ENCODE data around the gene COL6A1.

COL6A1 gene

DNA sequence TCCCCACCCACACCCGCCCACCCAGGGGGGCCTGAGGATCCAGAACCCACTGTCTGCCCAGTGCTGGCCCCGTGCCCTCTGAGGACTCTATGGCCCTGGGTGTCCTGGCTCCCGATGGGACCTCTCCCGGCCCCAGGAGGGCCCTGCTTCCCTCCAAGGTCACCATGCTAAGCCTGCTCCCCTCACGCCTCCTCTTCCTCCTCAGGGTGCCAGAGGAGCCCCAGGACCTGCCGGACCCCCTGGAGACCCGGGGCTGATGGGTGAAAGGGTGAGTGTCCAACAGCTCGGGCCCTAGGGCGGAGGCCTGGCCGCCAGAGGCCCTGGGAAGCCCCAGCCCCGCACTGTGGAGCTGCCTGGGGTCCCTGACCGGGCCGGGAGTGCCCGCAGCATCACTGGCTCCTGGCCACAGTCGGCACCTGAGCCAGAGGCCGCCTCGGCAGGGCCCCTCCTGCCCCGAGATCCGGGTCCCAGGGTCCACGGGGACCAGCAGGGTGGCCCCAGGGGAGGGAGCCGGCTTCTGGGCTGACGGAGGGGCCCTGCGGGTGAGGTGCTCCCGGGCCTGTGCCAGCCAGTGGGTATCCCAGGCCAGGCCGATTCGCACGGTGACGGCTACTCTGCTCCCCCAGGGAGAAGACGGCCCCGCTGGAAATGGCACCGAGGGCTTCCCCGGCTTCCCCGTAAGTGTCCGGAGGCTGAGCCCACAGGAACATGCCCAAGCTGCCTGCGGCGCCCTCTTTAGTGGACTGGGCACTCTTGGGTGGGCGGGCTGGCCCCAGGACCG, 16.1 kb downstream of the COL6A1 start:
- Histone ChIP-seq H4K20me1 (ENCODE audit: control insufficient read depth, insufficient read depth, low read depth, low read length) (no peaks in the 10 kb centered on the region), H3K4me3 (ENCODE audit: low read length) (no peak overlapping the region), H3K4me2 (ENCODE audit: low read length) (no peak overlapping the region), H3K9me2 (replicated peaks; ENCODE audit: control insufficient read depth, low read length) (no peaks in the 10 kb centered on the region), H3K27me3 (ENCODE audit: control insufficient read depth, low read length) (no peaks in the 10 kb centered on the region), H3K4me1 (ENCODE audit: control insufficient read depth, low read length) (no peaks in the 10 kb centered on the region), H3K79me2 (ENCODE audit: control insufficient read depth, low read length) (no peaks in the 10 kb centered on the region), H3K27ac (ENCODE audit: low read depth, low read length) (no peak overlapping the region), H3K36me3 (ENCODE audit: control insufficient read depth, low read length) (no peaks in the 10 kb centered on the region), H3K9me3 (ENCODE audit: control insufficient read depth, insufficient read depth, low read length) (peaks cover 23% of the 10 kb centered on the region; the same call in 1 of the 2 replicates), H3F3A (ENCODE audit: control insufficient read depth, insufficient read depth) (no peaks in the 10 kb centered on the region)
- TF ChIP-seq EZH2phosphoT487 (IDR thresholded peaks at IDR 0.05; ENCODE audit: borderline replicate concordance, low read length) = no peak
- TF ChIP-seq, protein P1, sequence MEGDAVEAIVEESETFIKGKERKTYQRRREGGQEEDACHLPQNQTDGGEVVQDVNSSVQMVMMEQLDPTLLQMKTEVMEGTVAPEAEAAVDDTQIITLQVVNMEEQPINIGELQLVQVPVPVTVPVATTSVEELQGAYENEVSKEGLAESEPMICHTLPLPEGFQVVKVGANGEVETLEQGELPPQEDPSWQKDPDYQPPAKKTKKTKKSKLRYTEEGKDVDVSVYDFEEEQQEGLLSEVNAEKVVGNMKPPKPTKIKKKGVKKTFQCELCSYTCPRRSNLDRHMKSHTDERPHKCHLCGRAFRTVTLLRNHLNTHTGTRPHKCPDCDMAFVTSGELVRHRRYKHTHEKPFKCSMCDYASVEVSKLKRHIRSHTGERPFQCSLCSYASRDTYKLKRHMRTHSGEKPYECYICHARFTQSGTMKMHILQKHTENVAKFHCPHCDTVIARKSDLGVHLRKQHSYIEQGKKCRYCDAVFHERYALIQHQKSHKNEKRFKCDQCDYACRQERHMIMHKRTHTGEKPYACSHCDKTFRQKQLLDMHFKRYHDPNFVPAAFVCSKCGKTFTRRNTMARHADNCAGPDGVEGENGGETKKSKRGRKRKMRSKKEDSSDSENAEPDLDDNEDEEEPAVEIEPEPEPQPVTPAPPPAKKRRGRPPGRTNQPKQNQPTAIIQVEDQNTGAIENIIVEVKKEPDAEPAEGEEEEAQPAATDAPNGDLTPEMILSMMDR (IDR thresholded peaks at IDR 0.05; ENCODE audit: low read depth, low read length, poor library complexity, severe bottlenecking) = no peak

- no peak for TF ChIP-seq EZH2phosphoT487 (IDR thresholded peaks at IDR 0.05; ENCODE audit: borderline replicate concordance, low read length)
- TF ChIP-seq, protein P1 (IDR thresholded peaks at IDR 0.05; ENCODE audit: low read depth, low read length, poor library complexity, severe bottlenecking) = no peak
- no peak overlapping the region for H3K4me3 ChIP-seq (ENCODE audit: low read length)
- no peak overlapping the region for H3K4me2 ChIP-seq (ENCODE audit: low read length)
- H3K79me2 ChIP-seq (ENCODE audit: control insufficient read depth, low read length) = no peaks in the 10 kb centered on the region
- H4K20me1 ChIP-seq (ENCODE audit: control insufficient read depth, insufficient read depth, low read depth, low read length) = no peaks in the 10 kb centered on the region
- H3K9me2 ChIP-seq (replicated peaks; ENCODE audit: control insufficient read depth, low read length) = no peaks in the 10 kb centered on the region
- H3K9me3 ChIP-seq (ENCODE audit: control insufficient read depth, insufficient read depth, low read length) = peaks cover 23% of the 10 kb centered on the region; the same call in 1 of the 2 replicates
- H3K36me3 ChIP-seq (ENCODE audit: control insufficient read depth, low read length) = no peaks in the 10 kb centered on the region
- H3F3A ChIP-seq (ENCODE audit: control insufficient read depth, insufficient read depth) = no peaks in the 10 kb centered on the region
- H3K4me1 ChIP-seq (ENCODE audit: control insufficient read depth, low read length) = no peaks in the 10 kb centered on the region
- no peaks in the 10 kb centered on the region for H3K27me3 ChIP-seq (ENCODE audit: control insufficient read depth, low read length)
- no peak overlapping the region for H3K27ac ChIP-seq (ENCODE audit: low read depth, low read length)
Observed at GRCh38 chr21:45998276-45998701, 16.7 kb downstream of the COL6A1 start.

DNA sequence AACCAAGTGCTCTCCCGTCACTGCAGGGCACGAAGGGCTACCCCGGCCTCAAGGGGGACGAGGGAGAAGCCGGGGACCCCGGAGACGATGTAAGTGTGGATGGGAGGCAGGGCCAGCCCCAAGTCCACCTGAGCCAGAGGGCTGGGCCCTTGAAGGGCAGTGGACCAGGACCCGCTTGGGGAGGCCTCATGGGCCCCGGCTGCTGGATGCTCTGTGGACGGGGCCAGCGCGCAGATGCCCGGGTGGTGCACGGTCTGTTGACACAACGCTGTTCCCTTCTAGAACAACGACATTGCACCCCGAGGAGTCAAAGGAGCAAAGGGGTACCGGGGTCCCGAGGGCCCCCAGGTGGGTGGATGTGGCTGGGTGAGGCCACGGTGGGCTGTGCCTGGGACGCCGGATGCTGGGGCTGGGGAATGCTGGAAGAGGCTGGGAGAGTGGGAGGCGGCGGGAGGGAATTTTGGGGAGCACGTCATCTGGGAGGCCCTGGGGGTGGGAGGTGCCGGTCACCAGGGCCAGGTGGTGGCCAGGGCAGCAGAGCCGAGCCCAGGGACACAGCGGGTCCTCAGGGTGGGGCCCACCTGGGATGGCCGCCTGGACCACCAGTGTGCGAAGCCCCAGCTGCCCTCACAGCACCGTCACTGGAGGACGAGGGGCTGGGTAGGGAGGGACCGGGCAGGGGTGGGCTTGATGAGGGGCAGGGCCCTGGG, 17.5 kb downstream of the COL6A1 start:
- no peaks in the 10 kb centered on the region for H3F3A ChIP-seq (ENCODE audit: control insufficient read depth, insufficient read depth)
- no peak overlapping the region for H3K4me2 ChIP-seq (ENCODE audit: low read length)
- H3K4me3 ChIP-seq (ENCODE audit: low read length) = no peak overlapping the region
- no peaks in the 10 kb centered on the region for H3K9me2 ChIP-seq (replicated peaks; ENCODE audit: control insufficient read depth, low read length)
- H3K9me3 ChIP-seq (ENCODE audit: control insufficient read depth, insufficient read depth, low read length) = peaks cover 23% of the 10 kb centered on the region; the same call in 1 of the 2 replicates
- no peaks in the 10 kb centered on the region for H3K36me3 ChIP-seq (ENCODE audit: control insufficient read depth, low read length)
- H4K20me1 ChIP-seq (ENCODE audit: control insufficient read depth, insufficient read depth, low read depth, low read length) = no peaks in the 10 kb centered on the region
- H3K4me1 ChIP-seq (ENCODE audit: control insufficient read depth, low read length) = no peaks in the 10 kb centered on the region
- TF ChIP-seq, protein P1 (IDR thresholded peaks at IDR 0.05; ENCODE audit: low read depth, low read length, poor library complexity, severe bottlenecking) = no peak
- TF ChIP-seq EZH2phosphoT487 (IDR thresholded peaks at IDR 0.05; ENCODE audit: borderline replicate concordance, low read length) = no peak
- no peaks in the 10 kb centered on the region for H3K79me2 ChIP-seq (ENCODE audit: control insufficient read depth, low read length)
- H3K27me3 ChIP-seq (ENCODE audit: control insufficient read depth, low read length) = no peaks in the 10 kb centered on the region
- H3K27ac ChIP-seq (ENCODE audit: low read depth, low read length) = no peak overlapping the region

All from DOHH2 (cell line).